ENCODE data around the gene CACHD1.
"Not testable (repeated sequence)": the region's sequence is repeated elsewhere in the genome, so short reads cannot be mapped to it uniquely, and the experiment has no call there.

CACHD1 gene

DNA sequence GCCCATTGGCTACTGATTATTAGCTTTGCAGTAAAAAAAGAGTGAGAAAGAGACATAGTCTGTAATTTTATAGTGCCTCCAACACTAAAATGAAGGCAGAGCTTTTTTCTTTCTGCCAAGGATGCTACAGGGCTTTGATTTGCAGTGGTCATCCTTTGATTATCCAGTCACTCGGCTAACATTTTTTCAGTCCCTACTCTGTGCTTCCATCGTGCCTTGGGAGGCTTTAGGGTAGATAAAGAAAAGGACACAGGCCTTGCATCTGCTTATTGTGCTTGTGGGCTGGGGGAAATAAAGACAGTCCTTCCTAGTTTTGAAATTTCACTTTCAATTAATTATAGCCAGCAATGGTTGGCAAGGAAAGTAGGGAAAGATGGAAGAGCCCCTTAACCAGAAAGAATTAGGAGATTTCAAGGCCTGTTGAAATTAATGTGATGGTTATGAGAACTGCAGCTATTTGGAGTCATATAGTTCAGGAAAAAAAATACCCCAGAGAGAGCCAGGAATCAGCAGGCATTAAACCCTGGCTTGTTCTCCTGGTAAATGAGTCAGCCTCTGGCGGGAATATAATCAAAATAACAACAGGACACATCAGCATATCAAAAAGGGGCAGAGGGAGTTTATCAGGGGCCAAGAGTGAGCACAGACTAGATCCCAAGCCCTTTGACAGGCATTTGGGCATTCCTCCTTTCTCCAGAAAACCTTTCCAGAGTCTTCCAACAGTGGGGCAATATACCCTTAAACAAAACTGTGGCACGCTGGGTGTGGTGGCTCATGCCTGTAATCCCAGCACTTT, 27.4 kb downstream of the CACHD1 start:
- no peak for DNase-seq (ENCODE audit: low read depth)

DNA sequence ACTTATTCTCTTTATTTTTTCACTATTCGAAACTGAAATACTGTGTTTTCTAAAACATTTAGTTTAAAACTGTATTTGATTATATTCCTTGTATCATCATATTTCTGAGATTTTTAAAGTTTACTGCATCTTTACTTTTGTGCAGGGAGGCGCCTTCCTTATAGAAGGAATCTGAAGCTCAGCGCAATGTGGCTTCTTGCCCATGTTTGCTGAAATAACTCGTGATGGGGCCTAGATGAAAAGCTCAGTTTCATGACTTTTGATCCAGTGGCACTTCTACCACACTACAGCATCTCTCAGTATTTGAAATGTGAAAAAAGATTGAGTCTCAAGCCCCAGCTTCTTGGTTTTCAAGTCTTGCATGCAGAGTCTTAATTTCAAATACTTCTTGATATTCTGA, 28.4 kb downstream of the CACHD1 start:
- no peak for DNase-seq (ENCODE audit: low read depth)

GRCh38 chr1:64499011-64499410, 29.1 kb downstream of the CACHD1 start:
- no peak for DNase-seq (ENCODE audit: low read depth)

DNA sequence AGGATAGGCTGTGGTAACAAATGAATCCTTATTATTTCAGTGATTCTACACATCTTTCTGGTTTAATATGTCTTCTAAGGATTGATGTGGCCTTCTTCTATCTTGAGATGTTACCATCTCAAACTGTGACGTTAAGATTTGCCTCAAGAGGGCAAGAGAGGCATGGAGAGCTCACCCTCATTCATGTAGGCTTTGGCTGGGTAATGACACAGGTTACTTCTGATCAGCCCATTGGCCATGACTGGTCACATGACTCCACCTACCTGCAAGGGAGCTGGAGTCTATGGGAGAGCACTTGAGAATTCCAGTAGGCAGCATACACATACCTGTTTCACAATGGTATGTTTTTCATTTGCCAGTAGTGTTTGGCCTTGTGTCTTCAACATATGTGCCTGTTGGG, 30.0 kb downstream of the CACHD1 start:
- DNase-seq (ENCODE audit: low read depth), result no peak

- no peak for DNase-seq (ENCODE audit: low read depth)
These were observed 32.2 kb downstream of the CACHD1 start for GRCh38 chr1:64502083-64502482.

DNA sequence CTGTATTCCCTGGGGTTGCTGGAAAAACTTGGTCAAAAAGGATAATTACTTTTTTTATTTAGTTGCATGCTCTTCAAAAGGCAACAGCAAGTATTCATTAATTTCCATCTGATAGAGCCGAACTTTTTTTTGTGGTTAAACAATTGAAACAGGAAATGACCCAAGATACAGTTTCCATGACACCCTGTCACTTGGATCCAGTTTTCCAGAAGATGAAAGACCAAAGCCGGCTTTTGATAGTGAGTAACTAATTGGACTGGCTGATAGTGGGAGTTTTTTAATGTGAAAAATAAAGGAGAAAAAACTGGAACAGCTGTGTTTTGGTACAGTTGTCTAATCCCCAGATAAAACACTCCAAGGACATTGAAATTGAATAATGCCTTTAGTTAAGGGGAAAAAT, 33.0 kb downstream of the CACHD1 start:
- no peak for DNase-seq (ENCODE audit: low read depth)

DNA sequence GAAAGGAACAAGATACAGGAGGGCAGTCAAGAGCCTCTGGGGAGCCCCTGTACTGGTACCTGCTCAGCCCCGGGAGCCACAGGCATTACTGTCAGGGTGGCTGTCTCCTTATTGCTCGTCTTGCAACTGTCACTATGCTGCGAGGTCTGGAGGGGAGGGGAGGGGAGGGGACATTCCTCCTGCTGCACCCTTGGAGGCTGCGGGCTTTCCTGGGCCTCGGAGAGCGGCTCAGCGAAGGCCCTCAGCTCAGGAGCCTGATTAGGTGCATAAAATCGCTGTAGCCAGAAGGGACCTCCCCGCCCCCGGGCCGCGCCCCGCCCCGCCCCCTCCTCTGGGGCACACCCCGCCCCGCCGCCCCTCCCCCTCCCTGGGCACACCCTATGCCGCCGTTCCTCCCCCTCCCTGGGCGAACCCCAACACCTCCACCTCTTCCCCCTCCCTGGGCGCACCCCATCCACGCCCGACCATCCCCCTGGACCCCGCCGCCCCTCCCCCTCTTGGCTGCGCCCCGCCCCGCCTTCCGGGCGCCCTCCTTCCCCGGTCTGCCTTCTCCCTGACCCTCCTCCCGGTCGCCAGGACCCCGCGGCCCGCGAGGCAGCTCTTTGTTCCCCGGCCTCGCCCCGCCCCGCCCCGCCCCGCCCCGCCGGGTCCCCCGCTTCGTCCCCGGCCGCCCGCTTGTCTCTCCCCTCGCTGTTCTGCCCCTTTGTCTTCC, 35.5 kb downstream of the CACHD1 start:
- DNase-seq (ENCODE audit: low read depth), result peak; percentile 41

DNA sequence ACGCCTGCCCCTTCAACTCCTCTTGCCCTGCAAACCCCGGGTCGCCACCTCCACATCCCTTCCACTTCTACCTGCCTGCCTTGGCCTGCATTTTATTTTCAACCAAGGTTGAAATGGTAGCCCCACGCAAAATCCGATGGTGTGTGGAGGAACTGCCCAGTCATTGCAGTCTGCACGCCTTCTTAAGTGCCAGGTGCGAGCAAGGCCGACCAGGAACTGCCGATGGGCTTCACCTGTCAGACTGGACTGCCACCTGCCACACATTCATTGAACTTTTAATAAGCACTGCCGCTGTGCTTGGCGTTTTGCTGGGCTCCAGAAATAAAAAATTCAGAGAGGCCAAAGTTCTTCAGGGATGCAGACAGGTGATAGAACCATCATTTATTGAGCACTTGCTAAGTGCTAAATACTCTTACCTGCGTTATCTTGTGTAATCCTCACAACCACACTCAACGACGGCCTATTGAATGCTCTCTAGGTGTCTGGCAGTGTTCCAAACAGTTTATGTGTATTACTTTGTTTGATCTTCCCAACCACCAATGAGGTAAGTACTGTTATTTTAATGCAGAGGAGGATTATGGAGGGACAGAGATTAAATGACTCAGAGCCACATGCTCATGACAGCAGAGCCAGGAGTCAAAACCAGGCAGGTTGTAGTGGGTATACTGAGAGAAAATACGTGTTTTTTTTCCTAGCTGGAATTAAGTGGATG, 36.2 kb downstream of the CACHD1 start:
- no peak for DNase-seq (ENCODE audit: low read depth)

GRCh38 chr1:64508629-64509028, 38.7 kb downstream of the CACHD1 start:
- no peak for DNase-seq (ENCODE audit: low read depth)

GRCh38 chr1:64511044-64511443, 41.1 kb downstream of the CACHD1 start:
- DNase-seq (ENCODE audit: low read depth), result no peak

GRCh38 chr1:64512206-64512605, 42.3 kb downstream of the CACHD1 start:
- not testable (repeated sequence) for DNase-seq (ENCODE audit: low read depth)

DNA sequence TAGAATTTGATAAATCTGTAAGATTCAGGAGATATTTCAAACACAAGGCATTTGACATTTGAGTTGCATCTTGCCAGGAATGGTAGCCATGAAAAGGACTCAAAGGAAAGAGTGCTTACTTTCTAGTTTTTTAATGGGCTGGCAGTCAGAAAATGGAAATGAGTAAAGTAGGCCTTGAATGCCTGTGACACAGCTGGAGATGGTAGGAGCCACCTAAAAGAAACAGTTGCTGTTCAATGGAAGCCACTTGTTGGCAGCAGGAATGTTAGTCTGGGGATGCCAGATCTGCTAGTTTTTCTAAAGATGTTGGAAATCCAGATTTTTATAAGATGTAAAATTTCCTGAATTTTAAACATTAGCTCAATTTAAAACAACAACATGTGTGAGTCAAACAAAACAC, 43.6 kb downstream of the CACHD1 start:
- no peak for DNase-seq (ENCODE audit: low read depth)

DNA sequence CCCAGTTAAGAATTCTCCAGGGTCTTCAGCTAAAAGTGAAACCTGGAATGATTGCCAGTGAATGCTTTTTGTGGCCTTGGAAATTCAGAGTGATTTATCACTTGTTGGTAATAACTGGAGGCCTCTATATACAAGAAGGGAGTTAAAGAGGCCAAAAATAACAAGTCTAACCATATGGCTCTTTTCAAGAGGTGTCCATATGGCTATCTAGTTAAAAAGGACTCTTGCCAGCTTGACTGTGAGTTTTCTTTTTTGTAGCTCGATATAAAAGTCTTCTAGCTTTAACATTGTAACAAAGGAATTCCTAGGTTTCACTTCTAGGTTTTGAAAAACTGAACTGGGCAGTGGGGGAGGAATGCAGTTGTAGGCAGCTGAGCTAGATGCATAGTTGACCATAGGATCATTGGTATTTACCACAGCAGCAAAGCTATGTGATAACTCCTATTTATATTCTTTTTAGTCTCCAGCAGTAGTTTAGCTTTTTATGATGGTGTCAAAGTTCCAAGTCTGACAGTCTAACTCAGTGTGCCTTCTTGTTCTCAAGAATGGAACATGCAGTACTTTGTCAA, 44.4 kb downstream of the CACHD1 start:
- DNase-seq (ENCODE audit: low read depth), result no peak

DNA sequence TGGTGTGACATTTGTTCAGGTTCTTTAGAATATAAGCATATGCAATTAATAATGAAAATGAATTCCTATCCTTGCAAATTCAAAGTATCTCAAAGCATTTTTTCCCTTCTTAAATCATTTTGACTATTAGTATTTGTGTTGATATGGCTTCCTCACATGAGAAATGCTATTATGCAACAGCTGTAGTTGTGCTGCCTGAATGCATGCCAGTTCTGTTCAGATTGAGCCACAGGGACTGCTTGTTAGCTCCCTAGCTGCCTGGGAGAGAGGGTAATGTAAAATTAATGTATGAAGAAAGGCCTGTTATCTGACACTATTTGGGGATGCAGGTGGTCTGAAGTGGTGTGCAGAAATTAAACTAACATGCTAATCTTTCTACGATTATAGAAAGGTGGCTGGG, 45.5 kb downstream of the CACHD1 start:
- no peak for DNase-seq (ENCODE audit: low read depth)

DNA sequence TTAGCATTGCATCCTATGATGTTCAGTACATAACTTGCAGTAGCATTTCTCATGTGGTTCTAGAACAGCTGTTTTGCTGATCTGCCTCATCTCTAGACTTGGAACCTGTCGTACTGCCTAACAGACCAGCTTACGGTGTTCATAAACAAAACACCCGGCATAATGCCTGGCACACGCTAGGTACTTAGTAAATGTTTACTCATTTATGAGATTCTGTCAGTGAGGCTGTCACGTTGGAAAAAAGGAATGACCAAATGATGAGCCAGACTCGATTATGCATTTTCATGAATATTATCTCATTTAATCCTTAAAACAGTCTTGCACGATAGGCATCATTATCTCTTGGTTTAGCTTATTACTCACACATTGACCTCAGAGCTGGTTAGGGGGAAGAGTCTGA, 46.4 kb downstream of the CACHD1 start:
- no peak for DNase-seq (ENCODE audit: low read depth)

DNA sequence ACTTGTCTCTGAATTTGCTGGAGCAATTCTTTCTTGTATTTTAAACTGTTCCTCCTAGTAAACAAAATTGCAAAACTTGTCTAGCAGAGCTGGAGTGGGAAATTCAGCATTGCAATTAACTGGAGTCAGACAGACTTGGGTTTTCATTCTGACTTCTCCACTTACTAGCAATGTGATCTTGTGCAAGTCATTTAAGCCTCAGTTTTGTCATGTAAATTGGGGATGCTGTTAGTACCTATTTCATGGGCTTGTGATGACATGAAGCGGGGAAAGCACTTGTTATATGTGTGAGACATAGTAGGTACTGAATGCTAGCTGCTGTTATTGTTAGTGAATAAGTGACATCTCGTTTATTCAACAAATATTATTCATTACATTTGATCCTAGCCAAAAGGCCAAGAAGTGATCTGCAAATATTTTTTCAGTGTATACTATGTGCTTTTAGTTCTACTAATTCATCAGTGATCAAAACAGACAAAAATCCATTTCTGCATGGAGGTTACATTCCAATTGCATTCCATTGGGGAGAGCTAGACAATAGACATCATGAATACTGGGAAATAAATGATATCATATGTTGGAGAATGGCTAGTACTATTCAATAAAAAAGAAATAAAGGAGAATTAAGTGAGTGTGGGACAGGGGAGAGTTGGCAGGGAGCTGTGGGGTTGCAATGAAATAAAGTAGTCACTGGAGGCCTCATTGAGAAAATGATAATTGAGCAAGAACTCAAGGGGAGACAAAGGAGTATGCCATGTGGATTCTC, 47.1 kb downstream of the CACHD1 start:
- no peak for DNase-seq (ENCODE audit: low read depth)

DNA sequence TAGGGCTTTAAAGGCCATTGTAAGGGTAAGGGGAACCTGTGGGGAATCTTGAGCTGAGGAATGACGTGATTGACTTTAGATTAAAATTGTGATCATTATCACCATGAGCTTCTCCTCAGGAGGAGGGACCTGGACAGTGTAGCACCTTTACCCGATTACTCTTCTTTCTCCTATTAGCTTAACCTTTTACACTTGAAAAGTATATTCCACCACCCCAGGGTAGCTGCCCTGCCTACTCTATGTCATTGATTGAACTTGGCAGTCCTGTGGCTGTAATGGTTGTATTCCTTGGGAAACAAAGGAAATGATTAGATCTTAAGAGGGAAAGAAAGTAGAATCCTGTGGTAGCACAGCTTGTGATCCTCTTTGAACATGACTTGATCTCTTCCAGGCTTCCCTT, 47.7 kb downstream of the CACHD1 start:
- no peak for DNase-seq (ENCODE audit: low read depth)

DNA sequence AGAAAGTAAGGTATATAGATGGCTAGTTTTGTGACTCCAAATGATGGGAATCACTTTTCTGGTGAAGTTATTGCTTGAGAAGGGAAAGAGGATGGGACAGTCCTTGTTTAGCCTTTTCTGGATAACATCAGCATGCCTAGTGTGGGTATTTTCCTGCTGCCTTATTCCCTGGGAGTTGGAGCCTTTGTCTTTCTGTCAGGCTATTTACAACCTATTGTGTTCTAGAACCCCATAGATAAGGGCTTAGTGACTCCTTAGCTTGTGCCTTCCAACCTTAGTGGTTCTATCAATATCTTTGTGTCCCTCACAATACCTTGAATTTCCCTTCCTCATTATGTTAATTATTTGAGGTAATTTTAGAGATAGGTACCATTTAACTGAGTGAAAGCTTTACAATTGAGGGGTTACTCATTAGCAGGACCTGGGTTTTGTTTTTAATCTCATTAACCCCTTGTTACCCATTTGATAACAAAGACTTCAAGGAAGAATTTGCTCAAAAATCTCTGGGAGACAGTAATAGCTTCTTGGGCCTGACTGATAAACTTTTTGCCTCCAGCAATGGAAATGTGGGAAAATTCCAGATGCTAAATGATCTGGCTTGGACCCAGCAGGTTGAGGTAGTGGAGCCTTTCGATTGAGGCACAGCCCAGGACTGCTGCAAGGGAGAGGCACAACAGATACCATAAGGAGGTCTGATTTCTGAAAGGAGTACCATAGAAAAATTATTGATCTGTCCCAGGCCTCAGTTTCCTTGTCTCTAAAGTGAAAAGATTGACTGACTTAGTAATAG, 49.0 kb downstream of the CACHD1 start:
- no peak for DNase-seq (ENCODE audit: low read depth)

DNA sequence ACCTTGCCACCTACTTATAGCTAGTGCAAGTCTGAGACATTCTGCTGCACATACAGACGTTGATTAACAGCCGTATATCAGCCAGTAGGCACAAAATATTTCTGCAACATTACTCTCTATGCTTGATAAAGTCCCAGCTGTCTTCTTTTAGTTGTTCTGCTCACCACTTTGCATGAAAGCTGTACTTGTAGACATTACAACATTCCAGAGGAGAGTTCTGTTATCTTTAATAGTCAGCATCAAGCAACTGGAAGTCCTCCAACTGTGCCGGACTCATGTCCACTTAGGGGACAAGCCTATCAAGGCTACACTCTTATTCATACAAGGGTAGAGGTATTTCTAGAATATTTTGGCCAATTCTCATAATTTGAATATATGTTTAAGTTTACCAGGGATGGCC, 50.0 kb downstream of the CACHD1 start:
- DNase-seq (ENCODE audit: low read depth), result no peak

- no peak for DNase-seq (ENCODE audit: low read depth)
These were observed 52.8 kb downstream of the CACHD1 start for GRCh38 chr1:64522740-64523139.

All from activated T-cell treated with anti-CD3 and anti-CD28 coated beads for 1 hour (primary cell).